ENCODE data around the gene MYEF2. TPM values are rescaled to one million over a fixed set of nuclear protein-coding genes. Genes with fewer than 3 reads are reported as not detected.

MYEF2 gene
- total RNA-seq, 1 experiment from 2014 or later = 18.8 TPM

DNA sequence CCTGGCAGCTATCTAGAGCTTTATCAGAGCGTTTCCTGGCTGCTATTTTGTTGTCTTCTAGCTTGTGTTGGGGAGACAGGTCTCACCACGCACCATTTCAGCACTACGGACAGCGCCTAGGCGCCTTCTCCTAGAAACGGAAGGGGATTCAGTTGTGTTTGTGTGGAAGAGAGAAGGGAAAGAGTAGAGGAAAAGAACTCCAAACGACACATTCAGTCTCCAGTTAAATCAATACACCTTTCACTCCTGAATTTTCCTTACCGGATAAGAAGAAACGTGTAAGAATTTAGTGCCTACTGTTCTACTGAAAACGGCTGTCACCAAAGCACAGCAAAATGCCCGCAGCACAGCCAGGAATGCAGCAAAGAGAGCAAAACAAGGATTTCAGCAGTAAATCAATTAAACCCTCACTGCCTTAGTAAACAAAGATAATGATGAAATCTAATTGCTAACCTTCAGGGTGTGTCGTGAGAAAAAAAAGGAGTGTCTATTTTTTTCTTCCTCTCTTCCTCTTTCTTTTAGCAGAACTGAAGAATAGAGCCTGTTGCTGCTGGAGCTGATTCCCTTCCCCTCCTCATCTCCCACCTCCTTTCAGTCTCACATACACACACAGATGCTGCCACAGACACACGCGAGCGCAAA is 13.0 kb upstream of the MYEF2 start:
- intact Hi-C loops (cut with micrococcal nuclease) = no loop called here
- Histone ChIP-seq H3K9me2 (replicated peaks; ENCODE audit: low read length) (no peaks in the 10 kb centered on the region), H3K27me3 (ENCODE audit: low read length) (peaks cover 6% of the 10 kb centered on the region; the same call in 1 of the 2 replicates), H4K20me1 (ENCODE audit: low read length) (no peaks in the 10 kb centered on the region), H3K4me2 (ENCODE audit: low read length) (no peak overlapping the region), H3F3A (ENCODE audit: low read length, unreplicated experiment) (no peaks in the 10 kb centered on the region), H3K4me3 (ENCODE audit: low read length) (no peak overlapping the region), H3K79me2 (ENCODE audit: low read length) (no peaks in the 10 kb centered on the region), H3K27ac (ENCODE audit: low read length) (no peak overlapping the region), H3K9ac (ENCODE audit: low read length) (no peak overlapping the region), H3K9me3 (ENCODE audit: low read length) (no peaks in the 10 kb centered on the region), H3K4me1 (ENCODE audit: insufficient read depth, low read length) (no peaks in the 10 kb centered on the region), H2AFZ (ENCODE audit: low read length) (no peak overlapping the region), H3K36me3 (ENCODE audit: low read depth, low read length) (no peaks in the 10 kb centered on the region)
- POLR2A ChIA-PET (ENCODE audit: unreplicated experiment) = no interaction called here
- CTCF ChIA-PET = no interaction called here
- ATAC-seq (no peak), DNase-seq (peak; percentile 63)
- BruUV-seq (replicated peaks) = no TSS peak
- TF ChIP-seq, protein P1, sequence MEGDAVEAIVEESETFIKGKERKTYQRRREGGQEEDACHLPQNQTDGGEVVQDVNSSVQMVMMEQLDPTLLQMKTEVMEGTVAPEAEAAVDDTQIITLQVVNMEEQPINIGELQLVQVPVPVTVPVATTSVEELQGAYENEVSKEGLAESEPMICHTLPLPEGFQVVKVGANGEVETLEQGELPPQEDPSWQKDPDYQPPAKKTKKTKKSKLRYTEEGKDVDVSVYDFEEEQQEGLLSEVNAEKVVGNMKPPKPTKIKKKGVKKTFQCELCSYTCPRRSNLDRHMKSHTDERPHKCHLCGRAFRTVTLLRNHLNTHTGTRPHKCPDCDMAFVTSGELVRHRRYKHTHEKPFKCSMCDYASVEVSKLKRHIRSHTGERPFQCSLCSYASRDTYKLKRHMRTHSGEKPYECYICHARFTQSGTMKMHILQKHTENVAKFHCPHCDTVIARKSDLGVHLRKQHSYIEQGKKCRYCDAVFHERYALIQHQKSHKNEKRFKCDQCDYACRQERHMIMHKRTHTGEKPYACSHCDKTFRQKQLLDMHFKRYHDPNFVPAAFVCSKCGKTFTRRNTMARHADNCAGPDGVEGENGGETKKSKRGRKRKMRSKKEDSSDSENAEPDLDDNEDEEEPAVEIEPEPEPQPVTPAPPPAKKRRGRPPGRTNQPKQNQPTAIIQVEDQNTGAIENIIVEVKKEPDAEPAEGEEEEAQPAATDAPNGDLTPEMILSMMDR (conservative IDR thresholded peaks at IDR 0.05; ENCODE audit: low read depth, low read length) = no peak
- TF ChIP-seq EZH2phosphoT487 (IDR thresholded peaks at IDR 0.05; ENCODE audit: borderline replicate concordance, low read length) (no peak), EZH2 (IDR thresholded peaks at IDR 0.05; ENCODE audit: low read length, unreplicated experiment) (no peak)

- intact Hi-C loops (cut with micrococcal nuclease) = no loop called here
- no peak for ATAC-seq
- Histone ChIP-seq H3K9me2 (replicated peaks; ENCODE audit: low read length) (no peaks in the 10 kb centered on the region), H4K20me1 (ENCODE audit: low read length) (no peaks in the 10 kb centered on the region), H3F3A (ENCODE audit: low read length, unreplicated experiment) (no peaks in the 10 kb centered on the region), H3K79me2 (ENCODE audit: low read length) (no peaks in the 10 kb centered on the region), H3K27me3 (ENCODE audit: low read length) (no peaks in the 10 kb centered on the region; the same call in 1 of the 2 replicates), H3K4me2 (ENCODE audit: low read length) (no peak overlapping the region), H3K4me1 (ENCODE audit: insufficient read depth, low read length) (no peaks in the 10 kb centered on the region), H3K27ac (ENCODE audit: low read length) (no peak overlapping the region), H3K9me3 (ENCODE audit: low read length) (no peaks in the 10 kb centered on the region), H3K36me3 (ENCODE audit: low read depth, low read length) (no peaks in the 10 kb centered on the region), H3K4me3 (ENCODE audit: low read length) (no peak overlapping the region), H2AFZ (ENCODE audit: low read length) (no peak overlapping the region), H3K9ac (ENCODE audit: low read length) (no peak overlapping the region)
- BruUV-seq (replicated peaks) = no TSS peak
- DNase-seq = no peak
- POLR2A ChIA-PET (ENCODE audit: unreplicated experiment) = no interaction called here
- CTCF ChIA-PET = no interaction called here
- TF ChIP-seq EZH2 (IDR thresholded peaks at IDR 0.05; ENCODE audit: low read length, unreplicated experiment) (no peak), EZH2phosphoT487 (IDR thresholded peaks at IDR 0.05; ENCODE audit: borderline replicate concordance, low read length) (no peak)
- TF ChIP-seq, protein P1 (conservative IDR thresholded peaks at IDR 0.05; ENCODE audit: low read depth, low read length) = no peak
Measured at GRCh38 chr15:48186271-48186670, 8.2 kb upstream of the MYEF2 start.

DNA sequence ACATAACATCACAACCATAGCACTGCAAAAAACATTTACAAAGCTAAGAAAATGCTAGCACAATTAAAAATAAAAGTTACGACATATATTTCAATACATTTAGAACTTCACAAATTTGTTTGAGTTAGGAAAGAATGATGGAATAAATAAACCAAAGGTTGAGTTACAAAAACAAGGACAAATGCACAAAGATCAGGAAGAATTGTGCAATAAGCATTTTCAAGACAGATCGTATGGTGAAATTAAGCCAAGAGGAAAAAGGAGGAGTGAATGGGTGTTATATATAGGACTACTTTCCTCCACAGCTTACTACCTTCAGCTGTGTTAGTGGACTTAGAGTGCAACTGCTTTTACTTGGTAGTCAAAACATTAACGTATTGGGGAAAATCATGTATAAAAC is 7.4 kb upstream of the MYEF2 start:
- intact Hi-C loops (cut with micrococcal nuclease) = no loop called here
- no peak overlapping the region for H3K4me3 ChIP-seq (ENCODE audit: low read length)
- H3K4me2 ChIP-seq (ENCODE audit: low read length) = no peak overlapping the region
- H3K9me3 ChIP-seq (ENCODE audit: low read length) = no peaks in the 10 kb centered on the region
- DNase-seq = no peak
- no peaks in the 10 kb centered on the region for H3K4me1 ChIP-seq (ENCODE audit: insufficient read depth, low read length)
- H3K9ac ChIP-seq (ENCODE audit: low read length) = no peak overlapping the region
- H2AFZ ChIP-seq (ENCODE audit: low read length) = no peak overlapping the region
- no peaks in the 10 kb centered on the region; the same call in 1 of the 2 replicates for H3K27me3 ChIP-seq (ENCODE audit: low read length)
- no peaks in the 10 kb centered on the region for H4K20me1 ChIP-seq (ENCODE audit: low read length)
- TF ChIP-seq EZH2phosphoT487 (IDR thresholded peaks at IDR 0.05; ENCODE audit: borderline replicate concordance, low read length) = no peak
- TF ChIP-seq, protein P1 (conservative IDR thresholded peaks at IDR 0.05; ENCODE audit: low read depth, low read length) = no peak
- no peak for TF ChIP-seq EZH2 (IDR thresholded peaks at IDR 0.05; ENCODE audit: low read length, unreplicated experiment)
- H3K79me2 ChIP-seq (ENCODE audit: low read length) = no peaks in the 10 kb centered on the region
- ATAC-seq = no peak
- ChIA-PET POLR2A (ENCODE audit: unreplicated experiment) (no interaction called here), CTCF (no interaction called here)
- H3K9me2 ChIP-seq (replicated peaks; ENCODE audit: low read length) = no peaks in the 10 kb centered on the region
- no peak overlapping the region for H3K27ac ChIP-seq (ENCODE audit: low read length)
- BruUV-seq (replicated peaks) = no TSS peak
- no peaks in the 10 kb centered on the region for H3F3A ChIP-seq (ENCODE audit: low read length, unreplicated experiment)
- H3K36me3 ChIP-seq (ENCODE audit: low read depth, low read length) = no peaks in the 10 kb centered on the region
